Measurements from ENCODE around the gene ARHGAP24. TPM values are rescaled to one million over a fixed set of nuclear protein-coding genes. Genes with fewer than 3 reads are reported as not detected.

Gene ARHGAP24
- total and polyA plus RNA-seq, 2 experiments from 2014 or later: 0.21 to 0.36 TPM

DNA sequence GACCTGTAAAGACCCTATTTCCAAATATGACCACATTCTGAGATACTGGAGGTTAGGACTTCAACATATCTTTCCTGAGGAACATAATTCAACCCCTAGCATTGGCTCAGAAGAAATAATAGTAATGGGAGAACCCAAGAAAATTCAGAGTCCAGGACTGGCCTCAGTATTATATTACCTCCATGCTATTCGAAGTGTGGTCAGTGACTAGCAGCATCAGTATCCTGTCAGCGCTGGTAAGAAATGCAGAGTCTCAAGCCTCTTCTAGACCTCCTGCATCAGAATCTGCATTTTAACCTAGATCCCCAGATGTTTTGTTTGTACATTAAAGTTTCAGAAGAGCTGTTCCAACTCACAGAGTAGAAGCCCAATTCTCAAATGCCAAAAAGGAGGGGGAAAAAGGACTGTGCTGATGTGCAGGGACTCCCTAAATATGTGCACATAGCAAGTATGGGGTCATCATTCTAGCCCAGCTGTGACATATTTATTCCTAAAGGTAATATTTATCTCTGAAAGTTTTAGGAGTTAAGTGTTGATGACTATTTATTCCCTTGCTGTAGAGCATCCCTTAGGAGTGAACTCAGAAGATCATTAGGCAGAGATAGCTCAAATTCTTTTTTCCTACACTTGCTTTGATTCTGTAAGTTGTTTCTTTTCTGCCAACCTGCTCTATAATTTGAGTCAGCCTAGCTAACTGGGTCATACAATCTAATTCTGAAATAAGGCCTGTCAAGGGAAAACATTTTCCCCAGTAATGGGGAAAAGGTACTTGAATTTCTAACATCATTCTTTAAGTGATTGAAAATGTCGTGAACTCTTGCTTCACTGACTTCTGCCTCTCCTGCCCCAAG lies 361.9 kb downstream of the ARHGAP24 start:
- Histone ChIP-seq H3K27ac (ENCODE audit: low read depth) (no peak overlapping the region), H3K79me2 (replicated peaks; ENCODE audit: insufficient read depth) (no peaks in the 10 kb centered on the region), H3K36me3 (ENCODE audit: insufficient read depth) (no peaks in the 10 kb centered on the region), H3F3A (replicated peaks; ENCODE audit: low read depth) (no peaks in the 10 kb centered on the region), H3K4me1 (ENCODE audit: insufficient read depth) (peaks cover 7% of the 10 kb centered on the region; the same call in 1 of the 2 replicates), H4K20me1 (replicated peaks; ENCODE audit: insufficient read depth) (no peaks in the 10 kb centered on the region), H3K9me2 (ENCODE audit: insufficient read depth) (0 out of 2 replicates have a peak, but pooled peaks cover 5% of the 10 kb centered on the region), H3K27me3 (ENCODE audit: insufficient read depth) (no peaks in the 10 kb centered on the region), H3K4me3 (no peak overlapping the region), H3K4me2 (no peak overlapping the region), H2AFZ (peak overlapping the region; percentile 29; the same call in 1 of the 2 replicates)
- Mint-ChIP-seq H3K36me3 (ENCODE audit: low read depth) (no peaks in the 10 kb centered on the region), H3K4me3 (no peak overlapping the region), H3K27me3 (ENCODE audit: insufficient read depth, low read depth, poor library complexity) (peaks cover 3% of the 10 kb centered on the region), H3K9me3 (no peaks in the 10 kb centered on the region), H3K27ac (no peak overlapping the region), H3K4me1 (peaks cover 7% of the 10 kb centered on the region)
- TF ChIP-seq EZH2phosphoT487 (IDR thresholded peaks at IDR 0.05; ENCODE audit: unreplicated experiment): no peak
- TF ChIP-seq, protein P1, sequence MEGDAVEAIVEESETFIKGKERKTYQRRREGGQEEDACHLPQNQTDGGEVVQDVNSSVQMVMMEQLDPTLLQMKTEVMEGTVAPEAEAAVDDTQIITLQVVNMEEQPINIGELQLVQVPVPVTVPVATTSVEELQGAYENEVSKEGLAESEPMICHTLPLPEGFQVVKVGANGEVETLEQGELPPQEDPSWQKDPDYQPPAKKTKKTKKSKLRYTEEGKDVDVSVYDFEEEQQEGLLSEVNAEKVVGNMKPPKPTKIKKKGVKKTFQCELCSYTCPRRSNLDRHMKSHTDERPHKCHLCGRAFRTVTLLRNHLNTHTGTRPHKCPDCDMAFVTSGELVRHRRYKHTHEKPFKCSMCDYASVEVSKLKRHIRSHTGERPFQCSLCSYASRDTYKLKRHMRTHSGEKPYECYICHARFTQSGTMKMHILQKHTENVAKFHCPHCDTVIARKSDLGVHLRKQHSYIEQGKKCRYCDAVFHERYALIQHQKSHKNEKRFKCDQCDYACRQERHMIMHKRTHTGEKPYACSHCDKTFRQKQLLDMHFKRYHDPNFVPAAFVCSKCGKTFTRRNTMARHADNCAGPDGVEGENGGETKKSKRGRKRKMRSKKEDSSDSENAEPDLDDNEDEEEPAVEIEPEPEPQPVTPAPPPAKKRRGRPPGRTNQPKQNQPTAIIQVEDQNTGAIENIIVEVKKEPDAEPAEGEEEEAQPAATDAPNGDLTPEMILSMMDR (conservative IDR thresholded peaks at IDR 0.05; ENCODE audit: low read depth in 2 of 2): no peak
- no peak for DNase-seq (ENCODE audit: low spot score)
- ATAC-seq: no peak

DNA sequence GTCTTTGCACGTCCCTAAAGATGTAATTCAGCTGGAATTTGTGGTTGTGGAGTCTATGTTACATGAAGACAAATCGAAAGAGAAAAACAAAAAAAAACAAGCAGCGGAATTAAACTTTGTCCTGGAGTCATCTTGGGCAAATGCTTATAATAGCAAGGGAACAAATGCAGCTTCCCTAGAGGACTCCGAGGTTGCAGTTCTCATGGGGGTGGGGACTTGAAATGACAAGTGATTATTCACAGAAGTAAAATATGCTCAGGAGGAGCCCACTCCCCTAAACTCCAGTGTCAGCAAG lies 362.4 kb downstream of the ARHGAP24 start:
- ATAC-seq (no peak), DNase-seq (ENCODE audit: low spot score) (no peak)
- Mint-ChIP-seq H3K9me3 (no peaks in the 10 kb centered on the region), H3K4me1 (peaks cover under 1% of the 10 kb centered on the region; the same call in 2 of the 3 replicates), H3K27me3 (ENCODE audit: insufficient read depth, low read depth, poor library complexity) (peaks cover 3% of the 10 kb centered on the region), H3K27ac (no peak overlapping the region), H3K4me3 (no peak overlapping the region), H3K36me3 (ENCODE audit: low read depth) (no peaks in the 10 kb centered on the region)
- Histone ChIP-seq H2AFZ (peak overlapping the region; percentile 29; the same call in 1 of the 2 replicates), H3F3A (replicated peaks; ENCODE audit: low read depth) (no peaks in the 10 kb centered on the region), H3K4me1 (ENCODE audit: insufficient read depth) (peaks cover 1% of the 10 kb centered on the region; the same call in 1 of the 2 replicates), H3K27me3 (ENCODE audit: insufficient read depth) (no peaks in the 10 kb centered on the region), H3K79me2 (replicated peaks; ENCODE audit: insufficient read depth) (no peaks in the 10 kb centered on the region), H3K4me2 (no peak overlapping the region), H3K4me3 (no peak overlapping the region), H4K20me1 (replicated peaks; ENCODE audit: insufficient read depth) (no peaks in the 10 kb centered on the region), H3K9me2 (ENCODE audit: insufficient read depth) (0 out of 2 replicates have a peak, but pooled peaks cover 5% of the 10 kb centered on the region), H3K36me3 (ENCODE audit: insufficient read depth) (no peaks in the 10 kb centered on the region), H3K27ac (ENCODE audit: low read depth) (no peak overlapping the region)
- TF ChIP-seq NANOG (IDR thresholded peaks at IDR 0.05; ENCODE audit: borderline replicate concordance) (no peak), POLR2AphosphoS5 (IDR thresholded peaks at IDR 0.05; ENCODE audit: low read depth) (no peak), ZNF331 (CRISPR knock-in tag; IDR thresholded peaks at IDR 0.05; ENCODE audit: low read depth) (no peak), EZH2 (IDR thresholded peaks at IDR 0.05; ENCODE audit: low read depth, unreplicated experiment) (no peak), EZH2phosphoT487 (IDR thresholded peaks at IDR 0.05; ENCODE audit: unreplicated experiment) (no peak), JUNB (IDR thresholded peaks at IDR 0.05; ENCODE audit: unreplicated experiment) (no peak), CREB1 (CRISPR knock-in tag; IDR thresholded peaks at IDR 0.05; ENCODE audit: low read depth) (no peak), ZNF114 (CRISPR knock-in tag; IDR thresholded peaks at IDR 0.05) (no peak)
- TF ChIP-seq, protein P2, sequence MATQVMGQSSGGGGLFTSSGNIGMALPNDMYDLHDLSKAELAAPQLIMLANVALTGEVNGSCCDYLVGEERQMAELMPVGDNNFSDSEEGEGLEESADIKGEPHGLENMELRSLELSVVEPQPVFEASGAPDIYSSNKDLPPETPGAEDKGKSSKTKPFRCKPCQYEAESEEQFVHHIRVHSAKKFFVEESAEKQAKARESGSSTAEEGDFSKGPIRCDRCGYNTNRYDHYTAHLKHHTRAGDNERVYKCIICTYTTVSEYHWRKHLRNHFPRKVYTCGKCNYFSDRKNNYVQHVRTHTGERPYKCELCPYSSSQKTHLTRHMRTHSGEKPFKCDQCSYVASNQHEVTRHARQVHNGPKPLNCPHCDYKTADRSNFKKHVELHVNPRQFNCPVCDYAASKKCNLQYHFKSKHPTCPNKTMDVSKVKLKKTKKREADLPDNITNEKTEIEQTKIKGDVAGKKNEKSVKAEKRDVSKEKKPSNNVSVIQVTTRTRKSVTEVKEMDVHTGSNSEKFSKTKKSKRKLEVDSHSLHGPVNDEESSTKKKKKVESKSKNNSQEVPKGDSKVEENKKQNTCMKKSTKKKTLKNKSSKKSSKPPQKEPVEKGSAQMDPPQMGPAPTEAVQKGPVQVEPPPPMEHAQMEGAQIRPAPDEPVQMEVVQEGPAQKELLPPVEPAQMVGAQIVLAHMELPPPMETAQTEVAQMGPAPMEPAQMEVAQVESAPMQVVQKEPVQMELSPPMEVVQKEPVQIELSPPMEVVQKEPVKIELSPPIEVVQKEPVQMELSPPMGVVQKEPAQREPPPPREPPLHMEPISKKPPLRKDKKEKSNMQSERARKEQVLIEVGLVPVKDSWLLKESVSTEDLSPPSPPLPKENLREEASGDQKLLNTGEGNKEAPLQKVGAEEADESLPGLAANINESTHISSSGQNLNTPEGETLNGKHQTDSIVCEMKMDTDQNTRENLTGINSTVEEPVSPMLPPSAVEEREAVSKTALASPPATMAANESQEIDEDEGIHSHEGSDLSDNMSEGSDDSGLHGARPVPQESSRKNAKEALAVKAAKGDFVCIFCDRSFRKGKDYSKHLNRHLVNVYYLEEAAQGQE (IDR thresholded peaks at IDR 0.05; ENCODE audit: unreplicated experiment): no peak
- TF ChIP-seq, protein P1 (conservative IDR thresholded peaks at IDR 0.05; ENCODE audit: low read depth in 2 of 2): no peak
- TF ChIP-seq, protein P3, sequence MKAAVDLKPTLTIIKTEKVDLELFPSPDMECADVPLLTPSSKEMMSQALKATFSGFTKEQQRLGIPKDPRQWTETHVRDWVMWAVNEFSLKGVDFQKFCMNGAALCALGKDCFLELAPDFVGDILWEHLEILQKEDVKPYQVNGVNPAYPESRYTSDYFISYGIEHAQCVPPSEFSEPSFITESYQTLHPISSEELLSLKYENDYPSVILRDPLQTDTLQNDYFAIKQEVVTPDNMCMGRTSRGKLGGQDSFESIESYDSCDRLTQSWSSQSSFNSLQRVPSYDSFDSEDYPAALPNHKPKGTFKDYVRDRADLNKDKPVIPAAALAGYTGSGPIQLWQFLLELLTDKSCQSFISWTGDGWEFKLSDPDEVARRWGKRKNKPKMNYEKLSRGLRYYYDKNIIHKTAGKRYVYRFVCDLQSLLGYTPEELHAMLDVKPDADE (IDR thresholded peaks at IDR 0.05): no peak
